Measurements from ENCODE around the gene SGMS1.
"Not testable (repeated sequence)": the region's sequence is repeated elsewhere in the genome, so short reads cannot be mapped to it uniquely, and the experiment has no call there.

SGMS1 gene

GRCh38 chr10:50529660-50530059 lies 94.1 kb downstream of the SGMS1 start:
- DNase-seq = no peak

DNA sequence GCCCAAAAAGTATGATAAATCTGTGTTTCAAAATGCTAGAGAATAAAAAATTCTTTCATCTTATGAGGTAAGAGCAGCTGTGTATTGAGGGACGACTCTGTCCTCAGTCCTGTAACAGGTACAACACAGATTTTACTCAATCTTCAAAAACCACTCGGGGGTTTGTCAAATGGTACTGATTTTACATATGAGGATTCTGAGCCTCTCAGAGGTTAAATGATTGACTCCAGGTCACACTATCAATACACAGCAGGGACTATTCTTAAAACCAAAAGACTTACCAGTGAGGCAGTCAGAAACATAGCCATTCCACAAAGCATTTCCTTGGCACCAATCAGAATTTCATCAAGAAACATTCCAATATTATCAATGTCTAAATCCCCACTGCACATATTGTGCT lies 95.5 kb downstream of the SGMS1 start:
- DNase-seq = no peak

- DNase-seq = no peak
Observed at GRCh38 chr10:50527442-50528043, 96.2 kb downstream of the SGMS1 start.

DNA sequence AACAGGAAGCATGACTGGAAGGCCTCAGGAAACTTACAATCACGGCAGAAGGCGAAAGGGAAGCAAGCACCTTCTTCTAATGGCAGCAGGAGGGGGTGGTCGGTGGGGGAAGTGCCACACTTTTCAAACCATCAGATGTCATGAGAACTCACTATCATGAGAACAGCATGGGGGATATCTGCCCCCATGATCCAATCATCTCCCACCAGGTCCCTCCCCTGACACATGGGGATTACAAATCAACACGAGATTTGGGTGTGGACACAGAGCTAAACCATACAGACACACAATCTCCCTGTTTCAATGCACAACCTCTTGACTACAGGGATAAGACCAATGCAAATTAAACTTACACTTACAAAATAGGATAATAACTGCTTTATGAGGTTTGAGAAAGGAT lies 97.6 kb downstream of the SGMS1 start:
- no peak for DNase-seq

DNA sequence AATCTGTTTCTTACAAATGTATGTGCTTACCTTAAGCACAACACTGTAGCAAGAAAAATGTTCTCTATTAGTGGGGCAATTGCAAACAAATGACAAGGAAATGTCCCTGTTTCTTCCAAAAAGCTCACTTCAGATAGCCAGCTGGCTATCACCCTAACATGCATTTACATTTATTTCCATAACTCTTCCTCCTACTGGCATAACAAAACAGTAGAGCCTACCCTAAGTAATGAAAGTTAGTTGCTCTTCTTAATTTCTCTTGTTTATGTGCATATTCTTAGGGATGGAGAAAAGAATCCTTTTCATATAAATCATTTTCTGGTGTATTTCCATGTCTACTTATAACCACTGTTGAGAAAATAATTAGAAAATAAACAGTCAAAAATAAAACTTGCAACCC lies 100.4 kb downstream of the SGMS1 start:
- no peak for DNase-seq

- no peak for DNase-seq
Observed at GRCh38 chr10:50522908-50523307, 100.8 kb downstream of the SGMS1 start.

- no peak for DNase-seq
Observed at GRCh38 chr10:50520115-50520514, 103.6 kb downstream of the SGMS1 start.

GRCh38 chr10:50517626-50518025 lies 106.1 kb downstream of the SGMS1 start:
- DNase-seq = no peak

GRCh38 chr10:50516171-50516570 lies 107.6 kb downstream of the SGMS1 start:
- DNase-seq = no peak

DNA sequence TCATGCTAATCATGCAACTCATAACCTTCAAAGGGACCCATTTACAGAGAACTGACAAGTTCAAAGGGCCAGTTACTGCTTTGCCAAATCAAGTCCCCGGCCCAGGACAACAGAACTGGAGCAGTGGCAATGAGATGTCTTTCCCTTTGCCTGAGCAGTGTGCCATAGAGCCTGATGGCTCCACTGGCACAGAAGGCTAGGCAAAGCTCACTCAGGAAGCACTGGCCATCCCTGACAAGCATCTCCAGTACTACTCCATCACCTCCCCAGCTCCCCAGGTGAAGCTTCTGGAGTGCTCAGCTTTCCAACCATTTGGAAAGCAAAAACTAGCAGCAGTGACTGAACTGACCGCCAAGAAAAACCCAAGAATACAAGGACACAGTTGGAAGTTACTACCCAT lies 108.3 kb downstream of the SGMS1 start:
- no peak for DNase-seq

GRCh38 chr10:50514995-50515394 lies 108.8 kb downstream of the SGMS1 start:
- no peak for DNase-seq

- DNase-seq = no peak
Observed at GRCh38 chr10:50513956-50514355, 109.8 kb downstream of the SGMS1 start.

DNA sequence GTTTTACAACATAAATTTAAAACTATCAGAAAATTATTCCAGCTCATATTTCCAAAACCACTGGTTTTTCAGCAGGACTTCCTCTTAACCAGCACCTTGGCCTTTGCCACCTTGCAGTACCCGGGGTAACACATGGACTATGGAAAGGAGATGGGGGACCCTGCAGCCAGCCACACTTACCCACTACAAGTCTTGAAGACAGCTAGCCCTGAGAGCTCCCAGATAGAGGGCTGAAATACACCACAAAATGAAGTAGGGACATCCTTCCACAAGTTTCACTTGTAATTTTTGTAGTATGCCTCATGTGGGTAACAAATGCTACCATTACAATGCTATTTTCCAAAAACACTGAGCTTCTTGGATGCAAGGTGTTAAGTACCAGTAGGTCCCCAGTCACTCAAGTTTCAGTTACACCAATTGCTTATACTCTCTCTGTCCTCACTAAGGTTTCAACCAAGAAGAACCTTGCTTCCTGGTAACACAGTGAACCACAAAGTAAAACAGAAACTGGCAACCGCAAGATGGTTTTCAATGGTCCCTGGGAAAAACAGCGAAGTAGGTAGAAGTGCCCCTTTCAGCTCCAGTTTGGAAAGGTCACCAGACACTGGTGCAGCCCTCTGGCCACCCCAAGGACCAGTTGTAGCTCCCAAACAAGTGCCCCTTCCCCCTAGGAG lies 110.9 kb downstream of the SGMS1 start:
- no peak for DNase-seq

DNA sequence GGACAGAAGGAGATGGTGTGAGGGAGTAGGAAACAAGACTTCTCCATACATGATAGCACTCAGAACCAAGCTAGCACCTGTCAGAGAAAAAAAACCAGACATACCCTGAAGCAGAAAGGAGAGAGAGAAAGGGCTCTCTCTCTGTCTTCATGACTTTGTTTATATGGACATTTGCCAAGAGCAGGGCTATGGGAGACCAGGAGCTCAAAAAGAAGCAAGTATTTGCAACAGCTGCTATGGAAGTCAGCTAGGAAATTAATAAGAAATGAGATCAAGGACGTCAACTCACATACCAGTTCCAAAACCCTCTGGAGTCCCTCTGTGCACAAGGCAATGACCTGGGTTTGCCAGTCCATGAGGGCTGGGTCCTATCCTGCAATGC lies 111.6 kb downstream of the SGMS1 start:
- DNase-seq = no peak

DNA sequence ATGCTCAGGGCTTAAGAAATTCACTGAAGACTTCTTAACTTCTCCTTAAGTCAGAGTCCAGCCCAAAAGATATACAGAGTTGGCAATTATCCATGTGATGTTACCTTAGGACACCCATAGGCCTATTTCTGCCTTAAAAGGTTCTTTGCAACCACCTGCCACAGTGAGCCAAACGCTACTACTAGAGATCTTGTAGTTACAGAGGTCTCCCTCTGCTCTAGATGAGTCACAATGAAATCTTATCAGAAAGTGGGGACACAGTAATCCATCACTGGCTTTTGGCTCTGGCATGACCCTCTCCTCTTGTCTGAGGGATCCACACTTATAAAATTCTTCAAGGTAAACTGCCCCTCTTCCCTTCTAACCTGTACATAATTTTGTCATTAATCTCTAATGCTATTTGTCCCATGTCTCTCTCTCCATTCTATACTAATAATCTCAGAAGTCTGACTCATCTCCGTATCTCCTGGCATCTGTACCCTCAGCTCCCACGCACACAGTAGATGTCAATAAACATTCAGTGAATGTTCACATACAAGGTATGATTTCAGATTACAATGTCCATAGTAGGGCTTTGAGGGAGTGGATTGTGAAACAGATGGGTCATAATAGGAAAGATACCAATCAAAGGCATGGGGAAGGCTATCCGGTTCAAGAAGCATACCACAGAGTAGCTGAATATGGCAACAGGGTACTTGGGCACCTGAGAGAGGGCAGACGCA lies 112.1 kb downstream of the SGMS1 start:
- peak; percentile 42 for DNase-seq

DNA sequence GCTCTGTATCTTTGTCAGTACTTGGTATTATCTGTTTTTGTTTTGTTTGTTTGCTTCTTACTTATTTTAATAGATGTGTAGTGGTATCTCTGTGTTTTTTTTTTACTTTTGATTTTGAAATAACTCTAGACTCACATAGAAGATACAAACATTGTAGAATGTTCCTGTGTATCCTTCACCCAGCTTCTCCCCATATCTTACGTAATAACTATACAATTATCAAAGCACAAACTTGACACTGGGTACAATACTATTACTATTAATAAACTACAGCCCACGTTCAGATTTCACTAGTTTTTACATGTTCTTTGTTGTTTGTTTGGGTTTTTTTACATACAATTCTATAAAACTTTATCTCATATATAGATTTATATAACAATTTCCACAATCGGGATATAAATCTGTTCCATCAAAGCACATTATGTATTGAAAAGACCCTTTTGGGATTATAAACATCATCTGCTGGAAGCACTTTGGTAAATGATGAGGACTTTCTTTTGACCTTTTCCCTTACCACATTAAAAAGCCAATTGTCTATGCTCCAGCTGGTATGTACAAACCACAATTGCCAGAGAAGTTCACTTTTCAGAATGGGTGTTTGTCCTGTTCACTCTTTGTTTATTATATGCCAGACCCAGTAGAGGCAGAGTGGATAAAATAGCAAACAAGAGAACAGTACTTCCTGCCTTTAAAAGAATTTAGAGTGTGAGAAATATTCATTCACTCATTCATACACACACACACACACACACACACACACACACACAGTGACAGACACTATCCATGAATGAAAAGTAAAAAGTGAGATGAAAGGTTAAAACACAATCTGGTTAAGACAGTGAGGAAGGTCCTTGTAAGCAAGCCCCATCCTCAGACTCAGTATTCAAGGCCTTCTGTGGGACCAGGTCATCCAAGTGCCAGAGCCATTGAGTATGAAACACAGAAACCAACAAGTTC lies 113.0 kb downstream of the SGMS1 start:
- DNase-seq = no peak

DNA sequence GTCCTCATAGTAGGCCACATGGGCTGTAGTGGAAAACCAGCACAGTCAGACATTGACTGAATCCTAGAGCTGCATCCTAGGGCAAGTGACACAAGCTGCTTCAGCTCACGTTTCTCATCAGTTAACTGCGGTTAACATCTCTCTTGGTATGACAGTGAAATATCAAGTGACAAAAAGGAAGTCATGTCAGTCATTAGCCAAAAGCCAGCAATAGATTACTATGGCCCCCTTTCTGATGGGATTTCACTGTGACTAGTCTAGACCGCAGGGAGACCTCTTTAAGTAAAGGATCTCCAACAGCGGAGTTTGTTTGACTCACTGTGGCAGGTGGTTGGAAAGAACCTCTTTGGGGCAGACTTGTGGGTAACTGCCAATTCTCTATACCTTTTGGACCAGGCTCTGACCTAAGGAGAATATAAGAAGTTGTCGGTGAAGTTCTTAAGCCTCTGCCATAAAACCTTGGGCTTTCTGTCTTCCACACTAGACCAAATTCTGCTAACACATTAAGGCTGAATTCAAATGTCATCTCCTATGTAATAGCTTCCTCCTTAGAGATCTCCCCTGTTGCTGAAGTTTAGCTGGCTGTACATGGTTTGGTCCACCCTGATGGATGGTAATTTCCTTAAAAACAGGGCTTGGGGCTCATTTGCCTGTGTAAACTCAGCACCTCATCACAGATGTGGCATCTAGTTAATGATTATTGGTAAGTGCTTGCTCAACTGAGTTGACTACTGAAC lies 115.3 kb downstream of the SGMS1 start:
- DNase-seq = no peak

DNA sequence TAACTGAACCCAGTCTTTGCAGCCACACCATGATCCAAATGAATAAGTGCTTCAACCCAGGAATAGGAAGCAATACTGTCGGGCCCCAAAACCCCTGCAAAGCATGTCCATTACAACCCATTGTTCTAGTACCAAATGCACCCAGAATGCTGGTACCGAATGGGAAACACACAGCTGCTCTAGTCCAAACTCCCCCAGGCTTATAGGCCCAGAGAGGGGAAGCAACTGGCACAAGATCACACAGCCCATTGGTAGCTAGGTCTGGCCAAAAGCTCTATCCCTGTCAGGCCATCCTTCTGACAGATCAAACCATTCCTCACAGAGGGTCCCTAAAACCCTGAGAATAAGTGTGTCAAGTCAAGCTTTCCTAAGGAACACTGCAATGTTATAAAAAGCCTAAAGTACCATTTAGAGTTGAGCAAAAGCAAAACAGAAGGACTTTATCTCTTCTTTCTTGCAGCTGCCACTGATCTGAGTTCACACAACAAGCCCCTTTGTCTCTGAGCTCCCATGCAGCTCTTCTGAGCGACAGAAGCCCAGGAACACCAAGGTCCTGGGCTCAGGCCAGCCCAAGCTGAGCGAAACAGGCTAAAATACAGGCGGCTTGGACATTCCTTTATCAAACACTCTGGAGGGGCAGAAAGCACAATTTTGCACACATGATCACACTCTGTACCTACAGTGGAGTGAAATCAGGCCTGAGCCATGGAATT lies 116.7 kb downstream of the SGMS1 start:
- DNase-seq = no peak

DNA sequence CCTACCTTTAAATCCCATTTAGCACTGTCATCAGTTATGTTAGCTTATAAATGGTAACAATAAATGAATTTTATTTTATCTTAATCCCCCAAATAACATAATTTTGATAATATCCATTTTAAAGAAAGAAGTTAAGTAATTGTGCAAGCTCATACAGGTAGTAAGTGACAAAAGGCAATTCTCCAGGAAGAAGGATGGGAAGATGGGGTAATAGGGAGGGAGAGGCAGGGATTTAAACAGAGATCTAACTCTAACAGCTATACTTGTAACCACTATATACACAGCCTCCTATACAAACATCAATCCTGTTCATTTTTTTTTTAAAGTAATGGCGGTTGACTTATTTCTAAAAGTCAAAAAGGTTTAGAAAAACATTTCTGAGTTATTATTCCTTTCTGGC lies 119.4 kb downstream of the SGMS1 start:
- DNase-seq = no peak

- no peak for DNase-seq
Observed at GRCh38 chr10:50503661-50504320, 120.0 kb downstream of the SGMS1 start.

- not testable (repeated sequence) for DNase-seq
Observed at GRCh38 chr10:50503156-50503555, 120.6 kb downstream of the SGMS1 start.
